ENCODE data around the gene ZNF135.

Gene ZNF135

GRCh38 chr19:58047672-58048071 is 11.4 kb upstream of the ZNF135 start:
- no peak for DNase-seq

DNA sequence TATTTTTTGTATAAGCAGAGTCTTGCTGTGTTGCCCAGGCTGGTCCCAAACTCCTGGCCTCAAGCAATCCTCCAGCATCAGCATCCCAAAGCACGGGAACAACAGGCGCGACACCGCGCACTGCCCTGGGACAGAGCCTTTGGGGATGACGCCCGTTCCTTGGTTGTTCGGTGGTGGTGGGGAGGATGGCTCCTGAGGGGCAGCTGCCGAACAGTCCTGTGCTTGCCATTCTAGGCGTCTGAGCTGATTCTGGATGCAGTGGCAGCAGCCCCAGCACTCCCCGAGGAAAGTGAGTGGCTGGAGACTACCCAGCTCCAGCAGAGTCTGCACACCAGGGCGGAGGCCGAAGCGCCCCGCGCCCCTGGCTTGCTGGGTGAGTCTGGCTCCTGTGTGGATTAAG is 6.8 kb upstream of the ZNF135 start:
- no peak for DNase-seq

- DNase-seq: no peak
These were observed 5.5 kb upstream of the ZNF135 start for GRCh38 chr19:58053480-58054156.

DNA sequence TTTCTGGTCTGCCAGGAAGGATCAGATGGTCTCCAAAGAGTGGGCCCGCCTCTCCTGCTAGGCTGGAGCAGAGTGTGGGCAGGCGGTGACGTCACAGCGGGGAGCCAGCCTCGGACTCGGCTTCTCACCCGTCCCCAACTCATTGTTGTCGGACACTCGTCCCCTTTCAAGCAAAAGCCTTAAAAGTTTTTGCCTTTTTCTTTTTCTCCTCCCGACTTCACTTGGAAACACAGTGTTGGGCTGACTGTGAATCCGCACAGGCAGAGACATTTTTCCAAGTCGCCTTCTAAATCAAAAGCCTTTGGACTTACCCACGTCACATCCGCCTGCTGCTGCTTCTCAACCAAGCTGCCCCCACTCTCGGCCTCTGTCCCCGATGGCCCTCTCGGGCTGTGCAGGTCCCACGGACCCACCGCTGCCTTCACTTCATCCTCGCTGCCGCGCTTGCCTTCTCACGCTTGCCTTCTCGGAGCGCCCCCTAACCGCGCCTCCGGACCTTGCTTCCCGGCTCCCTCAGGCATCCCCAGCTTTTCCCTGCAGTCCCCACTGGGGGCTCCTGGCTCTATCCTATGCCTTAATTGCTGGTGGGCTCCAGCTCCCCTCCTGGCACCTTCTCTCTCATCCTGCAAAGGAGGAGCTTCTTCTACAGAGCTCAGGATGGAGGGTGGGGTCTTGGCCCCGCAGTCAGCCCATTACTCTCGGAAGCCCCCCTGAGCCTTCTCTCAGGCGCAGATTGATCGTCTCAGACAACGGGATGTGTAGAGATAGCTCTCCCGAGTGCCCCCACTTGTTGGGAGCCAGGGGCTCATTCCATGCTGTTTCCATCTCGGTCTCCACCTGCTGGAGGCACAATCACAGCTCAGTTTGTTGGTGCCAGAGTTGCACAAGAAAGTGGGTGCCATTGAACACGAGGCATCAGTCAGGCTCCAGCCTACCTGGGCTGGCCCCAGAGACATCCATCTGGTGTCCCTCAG is 3.9 kb upstream of the ZNF135 start:
- no peak for DNase-seq

DNA sequence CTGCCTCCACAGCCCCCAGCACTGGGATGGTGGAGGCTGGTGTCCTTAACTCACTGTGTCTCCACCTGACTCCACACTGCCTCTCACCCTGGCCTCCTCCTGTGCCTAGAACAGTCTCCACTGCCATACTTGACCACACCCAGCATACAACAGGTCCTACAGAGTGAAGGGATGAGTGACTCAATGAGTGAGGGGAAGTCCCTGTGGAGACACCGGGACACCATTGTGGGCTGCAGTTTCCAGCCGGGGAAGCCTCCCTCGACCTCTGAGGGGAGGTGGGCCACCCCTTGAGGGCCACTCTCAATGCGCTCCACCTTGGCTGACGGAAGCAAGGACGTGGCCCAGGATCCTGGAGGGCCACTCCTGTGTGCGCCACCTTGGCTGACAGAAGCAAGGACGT is 2.8 kb upstream of the ZNF135 start:
- DNase-seq: no peak

- no peak for DNase-seq
These were observed 2.2 kb upstream of the ZNF135 start for GRCh38 chr19:58056861-58057260.

DNA sequence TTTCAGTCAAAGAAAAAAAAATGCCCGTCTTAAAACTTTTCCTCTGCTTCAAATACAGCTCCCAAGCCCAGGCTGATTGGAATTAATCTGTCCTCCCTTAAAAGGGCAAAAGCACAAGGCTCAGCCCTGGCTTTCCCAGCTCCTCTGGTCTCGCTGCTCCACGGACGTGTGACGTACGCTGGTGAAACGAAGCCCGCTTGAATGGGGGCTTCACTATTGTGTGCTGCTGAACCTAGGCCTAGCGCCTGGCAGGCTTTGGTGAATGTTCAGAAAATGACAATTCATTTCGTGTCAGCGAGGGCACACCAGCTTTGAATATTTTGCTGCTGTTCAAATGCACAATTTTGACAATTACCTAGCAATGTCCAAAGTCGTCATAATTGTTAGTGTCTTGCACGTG is 615 bp upstream of the ZNF135 start:
- no peak for DNase-seq

DNA sequence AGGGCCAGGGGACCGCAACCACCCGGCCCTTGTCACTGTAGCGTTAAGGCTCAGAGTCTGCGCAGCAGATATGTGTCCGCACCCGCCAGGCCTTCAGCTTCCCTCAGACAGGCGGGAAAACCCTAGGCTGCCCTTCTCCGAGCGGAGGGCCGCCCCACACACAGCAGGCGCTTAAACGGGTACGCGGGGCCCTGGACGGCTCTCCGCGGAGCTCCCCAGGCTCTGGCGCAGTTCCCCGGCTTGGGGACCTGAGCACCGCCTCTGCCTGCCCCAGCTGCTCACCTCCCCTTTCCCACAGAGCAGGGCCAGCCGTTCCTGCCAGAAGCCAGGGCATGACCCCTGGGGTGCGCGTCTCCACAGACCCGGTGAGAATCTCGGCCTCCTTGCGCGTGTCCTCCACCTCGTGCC is 593 bp downstream of the ZNF135 start:
- no peak for DNase-seq

DNA sequence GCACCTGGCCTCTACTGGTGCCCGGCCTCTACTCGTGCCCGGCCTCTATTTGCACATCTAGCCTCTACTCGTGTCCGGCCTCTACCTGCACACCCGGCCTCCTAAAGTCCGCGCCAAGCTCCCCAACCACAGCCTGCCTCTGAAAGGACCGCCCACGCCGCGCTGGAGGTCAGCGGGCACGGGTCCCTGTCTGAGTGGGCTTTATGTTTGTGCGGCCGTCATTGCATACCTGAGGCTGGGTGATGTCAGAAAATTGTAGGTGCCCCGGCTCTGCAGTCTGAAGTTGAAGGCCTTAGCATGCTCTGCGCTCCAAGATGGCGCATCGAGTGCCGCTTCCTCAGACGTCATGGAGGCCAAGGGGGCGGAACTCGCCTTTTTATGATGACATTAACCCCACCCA is 1.1 kb downstream of the ZNF135 start:
- DNase-seq: no peak

DNA sequence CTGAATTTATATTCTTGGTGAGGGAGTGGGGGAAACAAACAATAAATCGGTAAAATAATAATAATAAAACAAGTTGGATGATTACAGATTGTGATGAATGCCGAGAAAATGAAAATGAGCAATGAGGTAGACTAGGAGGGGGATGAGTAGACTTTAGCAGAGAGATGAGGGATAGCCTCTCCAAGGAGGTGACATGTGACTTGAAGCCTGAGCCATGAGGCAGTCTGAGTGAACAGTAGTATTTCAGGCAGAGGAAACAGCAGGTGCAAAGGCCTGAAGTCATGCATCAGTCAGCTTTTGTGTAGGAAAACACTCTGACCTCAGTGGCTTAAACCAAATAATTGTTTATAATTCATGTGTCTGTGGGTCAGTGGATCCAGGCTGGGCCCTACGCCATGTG is 4.6 kb downstream of the ZNF135 start:
- DNase-seq: no peak

- DNase-seq: no peak
These were observed 8.3 kb downstream of the ZNF135 start for GRCh38 chr19:58067240-58067912.

DNA sequence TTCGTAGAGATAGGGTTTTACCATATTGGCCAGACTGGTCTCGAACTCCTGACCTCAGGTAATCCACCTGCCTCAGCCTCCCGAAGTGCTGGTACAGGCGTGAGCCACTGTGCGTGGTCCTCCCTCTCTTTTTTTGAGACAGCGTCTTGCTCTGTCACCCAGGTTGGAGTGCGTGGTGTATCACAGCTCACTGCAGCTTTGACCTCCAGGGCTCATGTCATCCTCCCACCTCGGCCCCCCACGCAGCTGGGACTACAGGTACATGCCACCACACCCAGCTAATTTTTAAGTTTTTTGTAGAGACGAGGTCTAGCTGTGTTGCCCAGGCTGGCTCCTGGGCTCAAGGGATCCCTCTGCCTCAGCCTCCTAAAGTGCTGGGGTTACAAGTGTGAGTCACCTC is 20.7 kb downstream of the ZNF135 start:
- no peak for DNase-seq

DNA sequence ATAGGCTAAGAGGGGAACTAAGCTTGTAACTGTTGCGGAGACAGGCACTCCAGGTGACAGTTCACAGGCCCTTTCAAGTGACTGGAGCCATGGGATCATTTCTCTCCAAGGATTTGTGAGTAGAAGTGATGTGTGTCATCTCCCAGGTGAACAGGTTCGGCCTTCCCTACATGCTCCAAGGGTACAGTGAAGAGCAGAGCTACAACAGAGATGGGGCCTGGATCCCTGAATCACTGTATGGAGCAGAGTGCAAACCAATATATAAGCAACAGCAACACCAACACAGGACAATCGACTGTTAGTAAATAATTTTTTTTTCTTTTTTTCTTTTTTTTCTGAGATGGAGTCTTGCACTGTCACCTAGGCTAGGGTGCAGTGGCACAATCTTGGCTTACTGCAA is 23.9 kb downstream of the ZNF135 start:
- DNase-seq: no peak

GRCh38 chr19:58084596-58085347 is 25.7 kb downstream of the ZNF135 start:
- no peak for DNase-seq

DNA sequence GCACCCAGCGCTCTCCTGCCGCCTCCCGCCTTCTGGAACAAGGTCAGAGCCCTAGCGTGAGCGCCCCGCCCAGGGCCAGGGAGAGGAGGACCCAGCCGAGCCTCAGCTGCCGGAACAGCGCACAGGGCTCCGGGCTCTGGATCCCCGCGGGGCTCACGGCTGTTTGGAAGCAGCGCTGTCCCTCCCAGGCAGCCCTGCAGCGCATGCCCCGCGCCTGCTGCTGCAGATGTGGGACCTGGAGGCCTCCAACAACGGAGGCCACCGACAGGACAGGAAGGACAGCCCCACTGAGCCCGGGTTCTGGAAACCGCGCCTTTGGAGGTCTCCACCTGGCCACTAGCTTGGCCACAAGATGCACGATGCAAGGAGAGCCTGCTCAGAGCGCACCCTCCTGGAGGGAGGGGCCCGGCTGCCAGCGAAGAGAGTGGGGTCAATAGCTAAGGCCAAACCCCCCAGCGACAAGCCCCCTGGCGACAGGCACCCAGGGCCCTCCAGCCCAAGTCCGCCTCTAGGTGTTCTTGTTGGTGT is 26.3 kb downstream of the ZNF135 start:
- no peak for DNase-seq

- DNase-seq: no peak
These were observed 28.0 kb downstream of the ZNF135 start for GRCh38 chr19:58086825-58087710.

GRCh38 chr19:58088521-58089052 is 29.5 kb downstream of the ZNF135 start:
- no peak for DNase-seq

DNA sequence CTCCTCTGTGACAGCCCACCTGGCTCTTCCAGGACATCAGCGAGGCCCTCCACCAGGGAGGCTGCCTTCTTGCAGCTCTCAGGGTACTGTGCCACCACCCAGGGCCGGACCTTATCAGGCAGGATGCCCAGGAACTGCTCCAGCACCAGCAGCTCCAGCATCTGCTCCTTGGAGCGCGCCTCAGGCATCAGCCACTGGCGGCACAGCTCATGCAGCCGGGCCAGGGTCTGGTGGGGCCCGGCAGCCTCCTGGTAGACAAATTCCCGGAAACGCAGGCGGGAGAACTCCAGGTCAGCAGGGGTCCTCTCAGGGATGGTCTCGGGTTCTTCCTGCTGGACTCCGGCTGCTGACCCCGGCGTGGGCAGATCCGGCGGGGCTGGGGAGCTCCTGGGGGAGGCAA is 30.8 kb downstream of the ZNF135 start:
- no peak for DNase-seq

DNA sequence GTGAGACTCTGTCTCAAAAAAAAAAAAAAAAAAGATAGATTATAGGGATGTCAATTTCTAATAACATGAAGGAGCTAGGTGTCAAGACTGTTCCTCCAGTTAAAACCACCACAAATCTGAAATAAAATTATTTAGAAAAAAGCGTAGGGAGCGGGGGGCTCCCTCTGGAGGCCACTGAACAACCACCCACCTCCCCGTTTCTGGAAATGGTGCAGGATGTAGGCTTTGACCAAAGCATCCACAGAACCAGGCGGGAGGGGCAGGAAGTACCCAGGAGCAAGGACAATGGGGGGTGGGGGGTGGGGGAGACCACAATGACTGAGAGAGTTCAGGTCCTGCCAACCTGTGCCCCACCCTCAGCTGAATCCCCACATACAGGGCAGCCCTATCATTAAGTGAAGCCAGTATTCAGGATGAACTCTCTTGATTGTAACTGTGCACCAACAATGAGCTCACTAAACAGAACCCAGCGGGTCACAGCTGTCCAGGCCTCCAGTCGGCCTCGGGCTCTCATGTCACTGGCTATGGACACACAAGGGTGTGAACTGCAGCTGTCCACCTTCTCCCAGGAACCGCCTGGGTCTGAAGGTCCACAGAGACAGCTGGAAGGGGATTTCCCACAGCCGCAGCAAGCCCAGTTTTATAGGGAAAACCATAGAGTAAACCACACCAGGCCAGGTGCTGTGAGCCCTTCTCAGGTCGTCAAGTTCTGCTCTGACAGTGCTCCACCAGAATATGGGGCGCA is 32.3 kb downstream of the ZNF135 start:
- DNase-seq: no peak

GRCh38 chr19:58093071-58093470 is 34.0 kb downstream of the ZNF135 start:
- DNase-seq: no peak

DNA sequence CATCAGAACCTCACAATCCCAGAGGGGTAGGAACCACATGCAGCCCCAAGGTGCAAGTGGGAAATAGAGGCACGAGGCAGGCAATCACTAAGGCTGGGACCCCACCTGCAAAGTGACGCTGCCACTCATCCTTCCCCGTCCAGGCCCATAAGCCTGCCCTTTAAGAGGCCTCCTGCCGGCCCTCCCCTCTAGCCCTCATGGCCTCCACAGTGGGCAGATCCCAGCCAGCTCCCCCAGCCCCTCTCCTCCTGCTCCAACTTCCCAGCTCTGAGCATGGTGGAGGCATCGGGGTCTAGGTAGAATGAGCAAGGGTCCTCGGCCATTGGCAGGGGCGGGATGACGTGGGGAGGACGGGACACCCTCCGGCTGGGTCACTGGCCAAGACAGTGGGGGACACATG is 36.2 kb downstream of the ZNF135 start:
- no peak for DNase-seq

Data from AML-193 (cell line).